GM18520 (cell line): ENCODE results near the gene TBX18.

Experiments used
- ATAC-seq: cut with Tn5 transposase; IDR thresholded peaks from one replicate; pipeline ENCODE4 v1.9.1; 2021; ENCODE audit not compliant: unreplicated experiment

TBX18 gene

DNA sequence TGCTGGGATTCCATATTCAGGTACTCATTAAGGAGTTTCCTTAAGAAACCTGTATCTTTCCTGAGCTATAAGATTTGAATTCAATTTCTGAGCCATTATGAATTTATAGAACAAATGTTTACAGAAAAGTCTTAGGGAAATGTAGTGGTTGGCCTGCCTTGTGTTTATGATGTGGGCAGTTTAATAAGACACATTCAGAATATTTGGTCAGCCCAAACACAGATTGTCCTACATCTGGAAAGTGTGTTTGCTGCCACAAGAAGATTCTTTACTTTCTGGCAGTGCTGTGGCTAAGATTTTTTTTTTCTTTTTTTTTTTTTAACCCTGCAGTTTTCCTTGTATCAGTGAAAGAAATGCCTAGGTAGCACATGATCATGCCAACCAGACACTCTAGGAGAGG lies 15.2 kb downstream of the TBX18 start:
- ATAC-seq, result no peak

DNA sequence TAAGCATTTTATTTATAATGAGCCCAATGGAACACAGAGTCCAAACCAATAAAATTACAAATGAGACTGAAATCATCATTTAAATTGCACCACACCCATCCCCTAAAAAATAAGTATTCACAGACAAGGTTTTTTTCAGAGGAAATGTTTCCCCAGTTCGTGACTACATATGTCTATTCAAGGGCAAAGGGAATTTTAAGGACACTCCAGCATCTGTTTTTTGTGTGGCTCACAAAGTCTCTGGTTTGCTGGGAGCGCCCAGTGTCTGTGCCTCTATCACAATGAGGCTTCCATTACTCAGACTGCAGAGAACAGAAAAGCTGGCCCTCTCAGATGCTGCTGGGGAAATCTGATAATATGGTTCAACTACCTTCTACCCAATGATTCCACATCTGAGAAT lies 16.0 kb downstream of the TBX18 start:
- no peak for ATAC-seq

DNA sequence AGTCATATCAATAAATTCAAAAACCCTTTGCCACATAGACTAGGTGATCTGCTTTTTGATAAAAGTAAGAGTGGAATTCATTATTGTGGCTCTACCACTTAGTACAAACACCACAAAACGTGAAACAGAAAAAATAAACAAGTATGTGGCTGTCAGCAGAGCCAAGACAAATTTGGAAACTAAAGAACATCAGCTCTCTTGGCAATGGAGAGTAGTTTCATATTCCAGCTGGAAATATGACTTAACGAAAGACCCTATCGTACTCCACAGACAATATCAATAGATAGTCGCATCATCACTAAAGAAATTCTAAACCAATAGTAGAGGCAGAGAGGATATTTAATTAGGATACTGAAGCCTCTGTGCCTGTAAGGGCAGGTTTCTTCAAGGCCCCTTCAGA lies 20.8 kb downstream of the TBX18 start:
- no peak for ATAC-seq

DNA sequence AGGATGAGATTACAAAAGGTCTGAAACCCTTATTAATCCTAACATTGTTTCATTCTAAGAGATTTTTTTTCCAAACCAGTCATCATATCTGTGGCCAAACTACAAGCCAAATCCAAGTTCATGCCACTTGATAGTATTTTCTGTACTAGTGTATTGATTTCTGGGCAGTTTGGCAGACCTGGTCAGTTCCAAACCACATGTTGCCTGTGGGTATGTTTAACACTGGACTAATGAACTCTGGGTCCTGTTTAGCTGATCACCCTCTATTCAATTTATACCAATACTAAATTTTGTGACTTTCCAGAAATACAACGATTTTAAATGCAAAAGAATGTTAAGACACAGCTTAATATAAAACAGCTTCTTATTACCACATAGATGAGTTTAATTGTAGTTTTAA lies 24.0 kb downstream of the TBX18 start:
- ATAC-seq, result no peak

DNA sequence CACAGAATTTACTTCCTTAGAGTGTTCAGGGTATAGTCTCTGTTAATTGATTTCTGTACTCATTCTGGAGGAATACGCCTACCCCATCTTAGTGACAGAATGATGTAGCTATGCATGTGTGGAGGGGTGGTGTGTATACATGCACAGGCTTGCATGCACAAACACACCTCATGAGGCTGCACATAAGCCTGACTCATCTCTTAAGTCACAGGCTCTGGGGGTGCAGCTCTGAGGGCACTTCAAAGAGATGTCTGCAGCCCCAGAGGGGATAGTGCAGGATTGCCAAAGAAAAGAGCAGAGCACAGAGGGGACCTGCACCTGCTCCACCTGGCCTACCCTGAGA lies 24.6 kb downstream of the TBX18 start:
- no peak for ATAC-seq

DNA sequence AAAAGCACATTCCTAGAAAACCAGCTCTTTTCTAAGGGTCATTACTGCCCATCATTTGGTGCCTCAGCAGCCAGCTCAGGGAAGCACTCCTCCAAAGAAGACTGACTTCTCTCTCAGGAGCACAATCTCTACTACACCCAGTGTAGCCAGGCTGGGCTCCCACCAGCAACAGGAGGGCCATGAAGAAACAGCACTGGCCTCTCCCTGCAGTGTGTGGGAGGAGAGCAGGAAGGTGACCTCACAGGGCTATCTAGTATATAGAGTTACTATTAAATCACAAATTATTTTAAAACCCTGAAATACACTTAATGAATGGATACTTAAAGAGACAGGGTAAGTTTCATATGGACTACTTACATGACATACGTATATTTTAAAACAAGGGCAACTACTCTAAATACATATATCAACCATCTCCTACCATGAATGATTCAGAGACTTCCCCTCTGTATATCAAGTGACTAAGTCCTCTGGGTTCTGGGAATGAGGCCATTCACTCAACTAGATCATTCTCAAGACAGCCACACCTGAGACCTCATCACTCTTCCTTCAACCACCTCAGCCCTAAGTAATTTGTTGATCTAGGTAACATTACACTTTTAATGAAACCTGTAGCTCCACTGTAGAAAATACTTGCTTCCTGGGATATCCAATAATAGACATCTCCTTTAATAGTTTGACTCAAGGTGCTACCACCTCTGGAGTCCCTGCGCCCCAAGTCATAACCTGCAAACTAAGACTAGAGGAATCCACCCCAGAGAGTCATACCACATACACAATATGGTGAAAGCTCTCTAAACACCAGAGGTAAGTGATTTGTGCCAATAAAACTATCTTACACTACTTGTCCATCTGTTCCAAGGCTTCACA lies 25.2 kb downstream of the TBX18 start:
- ATAC-seq, result no peak

DNA sequence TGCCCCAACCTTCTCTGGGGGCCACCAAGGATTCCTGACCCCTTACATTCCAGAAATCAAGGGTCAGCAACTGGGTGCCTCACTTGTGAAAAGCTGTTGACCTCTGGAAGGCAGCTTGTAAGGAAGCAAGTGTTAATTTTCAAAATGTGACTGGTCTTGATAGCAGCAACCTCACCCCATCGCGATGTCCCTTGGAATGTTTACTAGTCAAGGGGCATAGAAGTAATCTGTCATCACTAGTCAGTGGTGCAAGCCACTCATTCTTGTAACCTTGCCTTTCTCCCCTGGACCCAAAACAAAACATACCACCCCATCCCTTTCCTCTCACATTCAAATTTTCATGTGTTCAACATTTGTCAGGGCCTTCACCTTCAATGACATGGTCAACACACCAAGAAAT lies 30.5 kb downstream of the TBX18 start:
- ATAC-seq, result no peak

DNA sequence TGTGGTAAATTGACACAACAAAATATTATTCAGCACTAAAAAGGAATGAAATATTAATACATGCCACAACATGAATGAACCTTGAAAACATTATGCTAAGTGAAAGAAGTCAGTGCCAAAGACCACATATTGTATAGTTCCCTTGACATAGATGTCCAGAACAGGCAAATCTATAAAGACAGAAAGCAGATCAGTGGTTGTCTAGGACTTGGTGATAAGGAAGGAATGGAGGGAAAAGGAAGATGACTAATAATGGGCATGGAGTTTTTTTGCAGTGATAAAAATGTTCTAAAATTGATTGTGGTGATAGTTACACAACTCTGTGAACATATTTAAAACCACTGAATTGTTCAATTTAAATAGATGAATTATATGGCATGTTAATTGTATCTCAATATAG lies 32.5 kb downstream of the TBX18 start:
- ATAC-seq, result no peak

DNA sequence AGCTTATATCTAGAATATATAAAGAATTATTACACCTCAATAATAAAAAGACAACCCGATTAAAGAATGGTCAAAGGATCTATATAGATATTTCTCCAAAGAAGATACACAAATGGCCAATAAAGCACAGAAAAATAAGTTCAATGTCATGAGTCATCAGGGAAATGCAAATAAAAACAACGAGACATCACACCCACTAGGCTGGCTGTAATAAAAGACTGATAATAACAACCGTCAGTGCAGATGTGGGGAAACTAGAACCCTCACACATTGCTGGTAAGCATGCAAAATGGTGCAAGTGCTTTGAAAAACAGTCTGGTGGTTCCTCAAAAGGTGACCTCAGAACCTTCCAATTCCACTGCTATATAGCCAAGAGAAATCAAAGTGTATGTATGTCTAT lies 33.0 kb downstream of the TBX18 start:
- no peak for ATAC-seq

DNA sequence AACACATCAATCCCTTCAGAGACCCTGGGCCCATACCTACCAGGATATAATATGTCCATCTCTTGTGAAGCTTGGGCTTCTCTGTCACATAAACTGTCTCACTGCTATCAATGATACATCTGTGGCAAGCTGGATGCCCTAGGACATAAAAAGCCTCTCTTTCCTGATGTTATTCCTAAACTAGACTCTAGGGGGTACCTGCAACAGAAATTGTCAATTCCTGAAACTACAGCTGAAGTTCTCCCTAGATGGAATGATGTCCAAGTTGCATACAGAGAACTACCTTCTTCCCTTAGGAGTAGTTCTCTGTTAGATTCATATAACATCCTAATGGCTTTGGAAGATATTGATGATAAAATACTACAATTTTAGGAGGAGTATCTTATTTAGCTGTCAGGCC lies 35.8 kb downstream of the TBX18 start:
- ATAC-seq, result no peak

DNA sequence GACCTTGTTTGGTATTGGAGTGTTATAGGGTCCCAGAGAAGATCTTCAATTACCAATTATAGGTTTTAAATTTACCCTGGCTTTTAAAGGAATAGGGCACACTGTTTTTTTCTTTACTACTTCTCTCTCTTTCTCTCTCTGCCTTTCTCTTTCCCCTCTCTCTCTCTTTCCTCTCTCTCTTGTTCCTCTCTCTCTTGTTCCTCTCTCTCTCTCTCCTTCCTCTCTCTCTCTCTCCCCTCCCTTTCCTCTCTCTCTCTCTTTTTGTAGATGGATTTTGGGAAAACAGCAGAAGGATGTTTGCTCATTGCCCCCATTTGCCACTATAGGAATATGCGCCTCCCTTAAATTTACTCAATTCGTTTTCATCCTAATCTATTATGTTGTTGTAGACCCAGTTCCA lies 45.2 kb downstream of the TBX18 start:
- no peak for ATAC-seq

DNA sequence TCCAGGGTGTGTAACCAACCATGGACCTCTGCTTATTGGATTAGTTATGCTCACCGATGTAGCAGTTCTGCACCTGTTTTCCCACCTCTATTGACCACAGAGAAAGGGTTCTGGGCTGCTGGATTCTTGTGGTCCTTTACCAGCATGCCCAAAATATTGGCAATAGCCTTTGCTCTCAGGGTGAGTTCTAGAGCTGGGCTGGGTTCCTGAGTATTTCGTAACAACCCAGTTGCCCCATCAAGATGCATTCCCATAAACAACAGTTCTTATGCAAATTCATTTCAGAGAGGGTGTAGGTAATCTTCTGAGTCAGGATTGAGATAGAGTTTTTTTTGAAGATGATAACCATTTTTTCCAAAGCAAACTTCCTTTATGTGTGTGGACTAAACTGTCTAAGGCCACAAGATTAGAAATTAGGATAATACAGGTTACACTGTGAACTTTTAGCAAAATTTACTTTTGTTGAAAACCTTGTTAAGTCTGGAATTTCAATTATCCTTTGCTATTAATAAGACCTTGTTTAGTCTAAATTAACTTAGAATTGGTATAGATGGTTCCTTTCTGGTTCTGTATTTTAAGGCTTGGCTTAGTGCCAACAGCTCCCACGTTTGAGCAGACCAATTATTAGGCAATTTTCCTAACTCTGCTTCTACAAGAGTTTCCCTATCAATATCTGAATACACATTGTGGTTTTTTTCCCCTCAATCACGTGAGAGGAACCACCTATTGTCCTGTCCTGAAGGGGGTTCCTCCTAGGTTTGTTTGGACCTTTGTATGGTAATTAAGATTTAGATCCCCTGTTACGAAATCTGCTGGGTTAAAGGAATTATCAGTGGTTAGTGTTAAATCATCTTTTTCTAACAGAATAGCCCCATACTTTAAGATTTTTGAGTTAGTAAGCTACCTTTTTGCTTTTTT lies 46.1 kb downstream of the TBX18 start:
- no peak for ATAC-seq

DNA sequence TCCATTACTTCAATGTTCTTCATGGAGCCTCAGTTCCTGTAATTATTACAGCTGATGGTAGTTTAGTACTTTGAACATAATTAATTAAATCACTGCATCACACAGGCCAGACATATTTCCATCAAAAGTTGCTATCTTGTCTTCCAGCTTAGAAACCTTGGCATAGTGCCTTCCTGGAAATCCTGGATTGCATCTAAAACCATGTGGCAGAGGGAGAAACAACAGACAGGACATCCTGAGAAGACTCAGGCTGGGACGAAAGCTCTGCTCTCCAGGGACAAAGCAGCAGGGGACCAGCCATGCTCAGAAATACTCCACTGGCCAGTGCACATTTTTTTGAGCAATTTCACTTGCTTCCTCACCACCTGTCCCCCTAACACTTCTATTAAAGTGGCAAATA lies 55.3 kb downstream of the TBX18 start:
- no peak for ATAC-seq

DNA sequence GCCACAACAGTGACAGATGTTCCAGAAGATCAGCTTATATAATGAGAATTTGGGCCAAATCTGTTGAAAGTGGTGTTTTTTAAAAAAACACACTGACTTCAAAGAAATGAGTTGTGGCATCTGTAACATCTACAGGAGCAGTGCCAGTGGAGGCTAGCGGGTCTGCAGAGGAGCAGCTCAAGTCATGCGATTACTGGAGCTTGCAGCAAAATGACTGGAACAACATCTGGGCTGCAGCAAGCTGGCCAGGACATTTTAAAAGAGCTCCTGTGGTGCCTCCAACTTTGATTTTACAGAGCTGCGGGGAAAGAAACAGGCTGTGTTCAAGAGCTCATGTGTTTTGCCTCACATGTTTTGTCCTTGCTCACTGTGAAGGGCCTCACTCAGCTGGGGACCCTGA lies 57.2 kb downstream of the TBX18 start:
- no peak for ATAC-seq

DNA sequence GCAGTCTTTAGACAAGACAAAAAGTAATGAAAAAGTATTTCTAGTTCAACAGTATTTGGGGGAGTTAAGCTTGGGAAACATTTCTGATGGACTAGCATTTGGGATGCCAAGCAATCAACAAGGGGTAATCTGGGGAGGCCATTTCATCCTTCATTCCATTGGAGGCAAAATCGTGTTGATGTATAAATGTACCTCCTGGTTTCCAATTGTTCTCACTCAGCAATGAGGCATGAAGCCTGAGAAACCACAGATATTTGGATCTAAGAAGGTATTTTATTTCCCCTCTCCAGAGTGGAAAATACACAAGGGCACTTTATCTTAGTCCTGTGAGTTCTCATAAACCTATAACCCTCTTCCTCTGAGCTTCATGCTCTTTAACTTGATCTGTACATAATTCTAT lies 68.2 kb downstream of the TBX18 start:
- ATAC-seq, result no peak

DNA sequence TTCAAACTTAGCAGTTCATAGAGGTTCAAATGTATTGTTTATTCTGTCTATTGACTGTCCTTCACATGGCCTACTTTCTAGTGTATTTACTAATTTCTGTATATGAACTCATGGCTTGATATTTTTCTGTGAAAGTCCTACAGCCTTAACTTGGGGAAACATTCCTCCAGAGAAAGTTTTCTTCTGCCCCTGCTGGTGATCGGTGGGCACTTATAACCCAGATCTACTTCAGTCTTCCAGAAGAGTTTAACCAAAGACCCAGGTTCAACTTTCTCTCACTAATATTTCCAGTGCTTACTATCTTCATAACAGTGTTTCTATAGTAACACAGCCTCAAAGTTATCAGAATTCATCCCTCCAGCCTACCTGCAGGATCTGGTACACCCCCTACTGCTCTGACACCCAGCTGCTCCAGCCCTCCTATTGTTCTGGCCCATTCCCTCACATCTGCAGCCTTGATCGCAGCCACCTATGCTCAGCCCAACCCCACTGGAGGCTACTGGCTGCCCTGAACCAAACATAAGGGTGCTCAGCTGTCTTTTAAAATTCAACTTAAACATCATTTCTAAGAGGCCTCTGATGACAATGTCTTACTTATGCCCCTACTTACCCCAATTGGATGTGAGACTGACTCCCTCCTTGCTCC lies 72.3 kb downstream of the TBX18 start:
- no peak for ATAC-seq

DNA sequence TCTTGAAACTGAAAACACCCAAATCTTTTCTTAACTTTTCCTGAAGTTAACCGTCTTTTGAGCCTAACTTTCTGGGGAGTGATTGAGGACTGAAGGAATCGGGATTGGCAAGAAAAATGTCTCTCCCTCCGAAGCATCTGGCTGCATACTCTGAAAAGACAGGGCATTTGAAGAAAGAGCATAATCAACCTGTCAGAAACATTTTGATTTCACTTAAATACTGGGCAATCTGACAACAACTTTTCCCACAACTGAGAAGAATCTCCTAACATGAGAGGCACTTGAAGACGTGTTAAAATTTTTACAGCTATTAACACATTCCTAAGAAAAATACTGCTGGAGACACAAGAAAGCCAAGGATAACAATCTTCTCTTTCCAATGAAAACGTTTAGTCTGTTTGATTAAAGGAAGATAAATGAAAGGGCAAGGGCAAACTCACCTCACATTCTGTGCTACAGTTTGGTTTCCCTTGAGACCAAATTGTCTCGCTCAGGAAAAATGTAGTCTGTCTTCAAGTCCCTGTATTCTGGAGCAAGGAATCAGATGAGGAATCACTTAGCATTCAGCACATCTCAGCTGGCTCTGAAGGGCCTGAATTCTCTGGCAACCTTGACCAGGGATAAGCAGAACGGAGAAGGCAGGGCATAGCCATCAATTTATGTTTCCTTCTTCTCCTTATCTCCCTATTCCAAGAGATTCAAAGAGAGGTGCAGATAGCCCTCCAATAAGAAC lies 76.1 kb downstream of the TBX18 start:
- ATAC-seq, result no peak

DNA sequence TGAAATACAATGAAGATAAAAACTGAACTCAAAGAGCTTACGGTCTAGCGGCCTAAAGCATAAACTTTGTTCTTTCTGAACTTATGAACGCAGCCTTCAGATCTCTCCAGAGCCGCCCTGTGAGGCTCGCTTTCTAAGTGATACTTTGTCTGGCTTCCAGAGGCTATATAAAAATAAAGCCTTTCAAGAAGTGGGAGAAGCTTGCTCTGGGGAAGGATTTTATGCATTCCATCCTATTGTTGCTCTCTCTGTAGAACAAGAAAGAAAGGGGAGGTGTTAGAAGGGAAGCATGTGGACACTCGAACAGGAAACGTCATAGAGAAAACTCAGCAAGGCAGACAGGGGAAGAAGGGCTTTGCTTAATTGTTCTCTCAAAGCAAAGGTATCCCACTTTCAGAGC lies 77.0 kb downstream of the TBX18 start:
- ATAC-seq, result no peak

DNA sequence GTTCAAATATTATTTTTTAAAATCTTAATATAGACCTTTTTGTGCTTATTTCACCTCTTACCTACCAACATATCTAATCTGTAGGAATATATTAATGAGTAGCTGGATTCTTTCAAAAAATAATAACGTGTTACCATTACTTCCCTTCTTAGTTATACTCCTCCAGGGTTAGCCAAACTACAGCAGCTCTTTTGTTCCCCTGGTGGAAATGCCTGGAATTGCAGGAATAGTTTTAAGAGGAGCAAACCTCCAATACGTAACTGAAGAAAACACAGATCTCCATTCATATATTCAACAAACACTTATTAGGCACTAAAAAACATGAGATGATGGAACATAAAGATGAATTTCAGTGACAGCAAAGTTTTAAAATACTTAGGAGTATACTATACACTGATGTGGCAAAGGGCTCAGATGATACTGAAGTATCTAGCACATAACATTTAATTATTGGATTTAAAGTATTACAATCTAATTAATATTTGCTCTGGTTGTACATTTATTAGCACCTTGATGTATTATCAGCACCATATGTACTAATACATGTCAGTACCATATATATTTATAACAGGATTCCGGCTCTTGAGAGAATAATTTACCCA lies 78.3 kb downstream of the TBX18 start:
- no peak for ATAC-seq

DNA sequence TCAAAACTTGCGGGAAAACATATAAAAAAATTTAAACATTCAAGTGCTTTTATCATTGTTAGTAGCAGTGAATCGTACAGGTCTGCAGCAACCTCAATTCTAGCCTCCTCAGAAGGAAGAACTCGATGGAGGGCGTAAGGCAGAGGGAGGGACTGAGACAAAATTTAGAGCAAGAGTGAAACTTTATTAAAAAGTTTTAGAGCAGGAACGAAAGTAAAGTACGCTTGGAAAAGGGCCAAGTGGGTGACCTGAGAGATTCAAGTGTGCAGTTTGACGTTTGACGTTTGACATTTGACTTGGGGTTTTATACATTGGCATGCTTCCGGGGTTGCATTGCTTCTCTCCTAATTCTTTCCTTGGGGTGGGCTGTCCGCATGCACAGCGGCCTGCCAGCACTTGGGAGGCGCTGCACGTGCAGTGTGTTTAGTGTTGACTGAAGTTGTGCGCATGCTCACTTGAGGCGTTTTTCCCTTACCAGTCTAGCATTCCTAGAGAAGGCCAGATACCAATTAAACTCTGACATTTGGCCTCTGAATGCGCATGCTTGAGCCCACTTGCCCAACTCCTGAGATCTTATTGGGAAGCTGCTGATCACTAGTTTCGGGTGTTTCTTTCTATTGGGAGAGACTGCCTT lies 82.6 kb downstream of the TBX18 start:
- no peak for ATAC-seq
